Stimulated activated CD8-positive, alpha-beta memory T cell treated with anti-CD3 and anti-CD28 coated beads, Interleukin-2, amount 100 ng/mL, for 1 hour (primary cell): ENCODE data around the gene FBXL22.
"Not testable (repeated sequence)": the region's sequence is repeated elsewhere in the genome, so short reads cannot be mapped to it uniquely, and the experiment has no call there.

Source experiments
- DNase-seq, 2 donors: peaks; one replicate each; pipeline ENCODE4 v3.0.0-alpha.2; 2020; ENCODE audit warnings: low read depth in 2 of 2

The FBXL22 gene

GRCh38 chr15:63612300-63612699, 15.1 kb downstream of the FBXL22 start:
- no peak for DNase-seq

DNA sequence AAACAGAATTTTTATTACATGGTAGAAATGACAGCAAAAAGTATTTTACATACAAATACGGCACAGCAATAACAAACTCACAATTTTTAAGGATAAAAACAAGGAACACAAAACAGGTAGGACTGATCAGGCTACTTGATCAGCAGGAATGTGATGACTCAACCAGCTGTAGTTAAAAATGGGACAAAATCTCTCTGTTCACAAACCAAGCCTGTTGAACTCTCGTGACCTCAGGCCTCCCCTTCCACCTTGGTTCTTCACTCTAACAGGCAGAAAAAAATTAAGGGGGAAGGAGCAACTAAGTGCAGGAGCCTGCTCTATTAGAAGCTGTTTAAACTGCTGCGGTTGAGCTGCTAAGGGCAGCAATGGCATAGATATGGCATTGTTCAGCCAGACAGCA, 18.7 kb downstream of the FBXL22 start:
- no peak for DNase-seq

GRCh38 chr15:63617147-63617546, 20.0 kb downstream of the FBXL22 start:
- DNase-seq = not testable (repeated sequence)

DNA sequence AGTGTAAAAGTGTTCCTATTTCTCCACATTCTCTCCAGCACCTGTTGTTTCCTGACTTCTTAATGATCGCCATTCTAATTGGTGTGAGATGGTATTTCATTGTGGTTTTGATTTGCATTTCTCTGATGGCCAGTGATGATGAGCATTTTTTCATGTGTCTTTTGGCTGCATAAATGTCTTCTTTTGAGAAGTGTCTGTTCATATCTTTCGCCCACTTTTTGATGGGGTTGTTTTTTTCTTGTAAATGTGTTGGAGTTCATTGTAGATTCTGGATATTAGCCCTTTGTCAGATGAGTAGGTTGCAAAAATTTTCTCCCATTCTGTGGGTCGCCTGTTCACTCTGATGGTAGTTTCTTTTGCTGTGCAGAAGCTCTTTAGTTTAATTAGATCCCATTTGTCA, 20.4 kb downstream of the FBXL22 start:
- DNase-seq = not testable (repeated sequence)

- not testable (repeated sequence) for DNase-seq
Measured at GRCh38 chr15:63620760-63621159, 23.6 kb downstream of the FBXL22 start.

GRCh38 chr15:63623232-63623969, 26.2 kb downstream of the FBXL22 start:
- no peak for DNase-seq

DNA sequence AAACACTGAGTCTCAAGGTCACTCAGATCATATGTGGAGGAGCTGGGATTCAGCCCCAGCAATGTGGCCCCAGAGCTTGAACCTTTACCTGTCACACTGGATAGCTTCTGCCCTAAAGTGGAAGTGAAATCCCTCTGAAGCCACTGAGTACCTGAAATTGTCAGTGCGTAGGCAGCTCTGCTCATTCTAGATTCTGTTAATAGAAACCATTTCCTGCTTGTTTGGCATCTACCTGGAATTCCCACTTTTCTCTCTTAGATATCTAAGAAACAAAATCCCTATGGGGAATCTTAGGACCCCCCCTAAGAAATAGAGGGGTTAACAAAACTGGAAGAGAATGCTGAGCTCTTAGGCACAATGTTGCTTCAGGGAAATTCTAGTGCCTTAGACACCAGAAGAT, 29.8 kb downstream of the FBXL22 start:
- no peak for DNase-seq

DNA sequence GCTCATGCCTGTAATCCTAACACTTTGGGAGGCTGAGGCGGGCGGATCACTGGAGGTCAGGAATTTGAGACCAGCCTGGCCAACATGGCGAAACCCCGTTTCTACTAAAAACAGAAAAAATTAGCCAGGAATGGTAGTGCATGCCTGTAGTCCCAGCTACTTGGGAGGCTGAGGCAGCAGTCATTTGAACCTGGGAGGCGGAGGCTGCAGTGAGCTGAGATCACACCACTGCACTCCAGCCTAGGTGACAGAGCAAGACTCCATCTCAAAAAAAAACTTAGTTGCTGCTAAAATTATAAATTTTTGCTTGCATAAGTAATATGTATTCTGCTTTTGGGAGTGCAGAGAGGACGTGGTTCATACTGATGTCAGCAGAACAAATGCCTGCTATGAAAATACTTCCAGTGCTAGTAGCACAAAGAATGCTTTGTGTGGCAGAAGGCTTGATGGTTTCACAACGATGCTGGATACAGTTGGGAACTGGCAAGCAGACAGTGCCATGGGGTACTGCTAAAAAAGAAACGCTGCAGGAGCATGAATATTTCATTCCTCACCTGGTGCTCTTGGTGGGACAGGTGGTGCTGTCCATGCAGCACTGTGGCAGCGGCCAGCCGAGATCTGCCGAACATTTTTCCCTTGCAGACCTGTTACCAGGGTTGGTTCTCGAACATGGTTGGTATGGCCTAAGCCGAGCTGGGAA, 31.1 kb downstream of the FBXL22 start:
- no peak for DNase-seq

DNA sequence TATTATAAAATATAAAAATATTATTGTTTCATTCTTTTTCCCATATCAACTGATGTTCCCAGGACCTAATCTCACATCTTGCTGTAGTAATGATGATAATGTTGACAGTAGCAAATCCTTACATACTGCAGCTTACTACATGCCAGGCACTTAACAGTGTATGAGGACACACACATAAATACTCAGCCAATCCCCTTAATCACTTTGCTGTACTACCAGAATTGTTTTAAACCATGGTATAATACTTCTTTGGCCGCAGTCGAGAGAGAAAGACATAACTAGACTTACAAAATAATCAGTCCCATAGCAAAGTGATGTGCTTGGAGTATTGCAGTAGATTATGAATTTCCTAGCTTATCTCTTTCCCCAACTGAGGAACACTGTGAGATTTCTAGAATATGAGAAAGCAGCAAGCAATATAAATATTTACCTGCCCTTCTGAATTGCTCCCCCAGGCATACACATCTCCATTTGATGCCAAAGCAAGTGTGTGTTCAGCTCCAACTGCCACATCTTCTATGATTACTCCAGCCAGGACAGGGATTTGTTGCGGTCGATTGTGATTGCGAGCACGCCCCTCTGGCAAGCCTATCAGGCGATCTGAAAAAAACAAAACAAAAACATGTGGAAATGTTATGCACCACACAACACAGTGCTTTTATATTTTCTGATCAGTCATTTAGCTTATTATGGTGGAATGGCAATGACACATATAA, 33.0 kb downstream of the FBXL22 start:
- no peak for DNase-seq

DNA sequence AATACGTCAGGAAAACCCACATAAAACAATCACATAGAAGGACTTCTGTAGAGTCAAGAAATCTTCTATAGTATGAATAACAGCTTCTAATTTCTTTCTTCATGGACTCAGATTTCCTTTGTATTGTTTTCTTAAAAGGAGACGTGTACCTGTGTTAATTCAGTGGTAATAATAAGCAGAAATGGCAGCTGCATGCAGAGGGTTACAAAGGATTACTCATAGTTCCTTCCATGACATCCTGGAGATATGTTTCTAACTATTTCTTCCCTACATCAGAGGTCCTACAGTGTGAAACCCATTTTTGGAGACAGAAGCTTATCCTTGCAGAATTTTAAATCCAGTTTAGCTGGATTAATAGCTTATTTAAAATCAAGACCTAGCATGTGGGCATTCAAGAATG, 36.1 kb downstream of the FBXL22 start:
- no peak for DNase-seq

- DNase-seq = no peak
Measured at GRCh38 chr15:63634154-63634553, 37.0 kb downstream of the FBXL22 start.

GRCh38 chr15:63636518-63637061, 39.4 kb downstream of the FBXL22 start:
- DNase-seq = no peak

GRCh38 chr15:63638839-63639238, 41.7 kb downstream of the FBXL22 start:
- no peak for DNase-seq

- DNase-seq = no peak
Measured at GRCh38 chr15:63640146-63640545, 43.0 kb downstream of the FBXL22 start.
